KMS-11 (cell line): ENCODE measurements around the gene PRUNE2.

Experiments used
- H2AFZ ChIP-seq: fragments of 200-600 bp; sonication (generic); 2 replicates; pipeline ENCODE4 v1.6.1; 2016; ENCODE audit warnings: antibody characterized with exemption, mixed run types, low read depth
- H3K27ac ChIP-seq: fragments of 200-600 bp; sonication (generic); 2 replicates; pipeline ENCODE4 v1.6.1; 2016; ENCODE audit warnings: mild to moderate bottlenecking, mixed run types
- H3K27me3 ChIP-seq: fragments of 200-600 bp; sonication (generic); 2 replicates; pipeline ENCODE4 v1.6.1; 2017; ENCODE audit warnings: mild to moderate bottlenecking, low read depth, mixed run types, moderate library complexity; ENCODE audit not compliant: insufficient read depth
- H3K36me3 ChIP-seq: fragments of 200-600 bp; sonication (generic); 2 replicates; pipeline ENCODE4 v1.6.1; 2017; ENCODE audit warnings: mild to moderate bottlenecking, mixed run types; ENCODE audit not compliant: insufficient read depth
- H3K4me1 ChIP-seq: fragments of 200-600 bp; sonication (generic); 2 replicates; pipeline ENCODE4 v1.6.1; 2016; ENCODE audit warnings: mild to moderate bottlenecking, low read depth, mixed run types; ENCODE audit not compliant: poor library complexity, severe bottlenecking
- H3K4me2 ChIP-seq: fragments of 200-600 bp; sonication (generic); 2 replicates; pipeline ENCODE4 v1.7.0; 2016; ENCODE audit warnings: mild to moderate bottlenecking, mixed run types
- H3K4me3 ChIP-seq: fragments of 200-600 bp; sonication (generic); IDR thresholded peaks from 2 replicates; pipeline ENCODE4 v1.6.1; 2017; ENCODE audit warnings: low read depth, low read length, mixed read lengths; ENCODE audit not compliant: insufficient read depth
- H3K79me2 ChIP-seq: fragments of 200-600 bp; sonication (generic); 2 replicates; pipeline ENCODE4 v1.6.1; 2016; ENCODE audit warnings: low read depth, mixed run types; ENCODE audit not compliant: insufficient read depth
- H3K9ac ChIP-seq: fragments of 200-600 bp; sonication (generic); 2 replicates; pipeline ENCODE4 v1.6.1; 2016; ENCODE audit warnings: mild to moderate bottlenecking, mixed run types
- H4K20me1 ChIP-seq: fragments of 200-600 bp; sonication (generic); 2 replicates; pipeline ENCODE4 v1.6.1; 2016; ENCODE audit warnings: mild to moderate bottlenecking, mixed run types; ENCODE audit not compliant: insufficient read depth
- TF ChIP-seq, protein P1 (sequence below): fragments of 200-600 bp; sonication (generic); conservative IDR thresholded peaks from 2 replicates; pipeline ENCODE4 v1.6.1; 2017; ENCODE audit warnings: low read depth, mild to moderate bottlenecking, antibody characterized with exemption, low read length, moderate library complexity, mixed read lengths

The PRUNE2 gene

GRCh38 chr9:76570826-76571225, 335.1 kb downstream of the PRUNE2 start:
- TF ChIP-seq, protein P1, sequence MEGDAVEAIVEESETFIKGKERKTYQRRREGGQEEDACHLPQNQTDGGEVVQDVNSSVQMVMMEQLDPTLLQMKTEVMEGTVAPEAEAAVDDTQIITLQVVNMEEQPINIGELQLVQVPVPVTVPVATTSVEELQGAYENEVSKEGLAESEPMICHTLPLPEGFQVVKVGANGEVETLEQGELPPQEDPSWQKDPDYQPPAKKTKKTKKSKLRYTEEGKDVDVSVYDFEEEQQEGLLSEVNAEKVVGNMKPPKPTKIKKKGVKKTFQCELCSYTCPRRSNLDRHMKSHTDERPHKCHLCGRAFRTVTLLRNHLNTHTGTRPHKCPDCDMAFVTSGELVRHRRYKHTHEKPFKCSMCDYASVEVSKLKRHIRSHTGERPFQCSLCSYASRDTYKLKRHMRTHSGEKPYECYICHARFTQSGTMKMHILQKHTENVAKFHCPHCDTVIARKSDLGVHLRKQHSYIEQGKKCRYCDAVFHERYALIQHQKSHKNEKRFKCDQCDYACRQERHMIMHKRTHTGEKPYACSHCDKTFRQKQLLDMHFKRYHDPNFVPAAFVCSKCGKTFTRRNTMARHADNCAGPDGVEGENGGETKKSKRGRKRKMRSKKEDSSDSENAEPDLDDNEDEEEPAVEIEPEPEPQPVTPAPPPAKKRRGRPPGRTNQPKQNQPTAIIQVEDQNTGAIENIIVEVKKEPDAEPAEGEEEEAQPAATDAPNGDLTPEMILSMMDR, result no peak
- H2AFZ ChIP-seq, result no peak overlapping the region
- H3K36me3 ChIP-seq, result no peaks in the 10 kb centered on the region
- H3K9ac ChIP-seq, result no peak overlapping the region
- H3K27ac ChIP-seq, result no peak overlapping the region
- H4K20me1 ChIP-seq, result no peaks in the 10 kb centered on the region
- H3K4me2 ChIP-seq, result no peak overlapping the region
- peaks cover 5% of the 10 kb centered on the region for H3K4me1 ChIP-seq
- no peaks in the 10 kb centered on the region for H3K27me3 ChIP-seq
- H3K79me2 ChIP-seq, result no peaks in the 10 kb centered on the region
- no peak overlapping the region for H3K4me3 ChIP-seq

DNA sequence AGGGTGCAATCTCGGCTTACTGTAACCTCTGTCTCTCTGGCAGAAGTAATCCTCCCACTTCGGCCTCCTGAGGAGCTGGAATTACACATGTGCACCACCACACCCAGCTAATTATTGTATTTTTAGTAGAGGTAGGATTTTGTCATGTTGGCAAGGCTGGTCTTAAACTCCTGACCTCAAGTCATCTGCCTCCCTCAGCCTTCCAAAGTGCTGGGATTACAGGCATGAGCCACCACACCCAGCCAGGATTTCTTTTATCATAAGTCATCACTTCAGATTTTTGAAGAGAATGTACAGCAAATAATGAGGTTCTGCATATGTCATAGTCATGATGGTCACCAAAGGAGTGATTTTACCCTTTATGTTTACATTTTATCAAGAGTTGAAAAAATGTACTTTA, 338.8 kb downstream of the PRUNE2 start:
- Histone ChIP-seq H3K27ac (no peak overlapping the region), H3K9ac (no peak overlapping the region), H3K79me2 (no peaks in the 10 kb centered on the region), H3K4me1 (peaks cover 32% of the 10 kb centered on the region), H2AFZ (no peak overlapping the region), H3K4me3 (no peak overlapping the region), H3K36me3 (no peaks in the 10 kb centered on the region), H4K20me1 (no peaks in the 10 kb centered on the region), H3K4me2 (no peak overlapping the region), H3K27me3 (no peaks in the 10 kb centered on the region)
- TF ChIP-seq, protein P1, result no peak

DNA sequence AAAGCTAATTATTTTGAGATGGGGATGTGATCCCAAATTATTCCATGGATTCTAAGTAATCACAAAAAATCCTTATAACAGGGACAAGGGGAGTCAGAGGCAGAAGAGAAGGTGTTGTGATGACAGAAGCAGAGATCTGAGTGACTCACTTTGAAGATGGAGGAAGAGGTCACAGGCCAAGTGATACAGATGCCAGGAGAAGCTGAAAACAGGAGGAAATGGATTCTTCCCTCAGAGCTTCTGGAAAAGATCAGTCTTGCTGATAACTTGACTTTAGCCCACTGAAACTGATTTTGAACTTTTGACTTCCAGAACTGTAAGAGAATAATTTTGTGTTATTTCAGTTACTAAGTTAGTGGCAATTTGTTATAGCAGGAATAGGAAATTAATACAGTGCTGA, 341.6 kb downstream of the PRUNE2 start:
- H3K27me3 ChIP-seq, result no peaks in the 10 kb centered on the region
- H3K36me3 ChIP-seq, result no peaks in the 10 kb centered on the region
- H3K27ac ChIP-seq, result no peak overlapping the region
- TF ChIP-seq, protein P1, result no peak
- no peaks in the 10 kb centered on the region for H3K79me2 ChIP-seq
- no peak overlapping the region for H2AFZ ChIP-seq
- no peak overlapping the region for H3K9ac ChIP-seq
- H3K4me3 ChIP-seq, result no peak overlapping the region
- no peaks in the 10 kb centered on the region for H4K20me1 ChIP-seq
- H3K4me2 ChIP-seq, result no peak overlapping the region
- H3K4me1 ChIP-seq, result peaks cover 38% of the 10 kb centered on the region

DNA sequence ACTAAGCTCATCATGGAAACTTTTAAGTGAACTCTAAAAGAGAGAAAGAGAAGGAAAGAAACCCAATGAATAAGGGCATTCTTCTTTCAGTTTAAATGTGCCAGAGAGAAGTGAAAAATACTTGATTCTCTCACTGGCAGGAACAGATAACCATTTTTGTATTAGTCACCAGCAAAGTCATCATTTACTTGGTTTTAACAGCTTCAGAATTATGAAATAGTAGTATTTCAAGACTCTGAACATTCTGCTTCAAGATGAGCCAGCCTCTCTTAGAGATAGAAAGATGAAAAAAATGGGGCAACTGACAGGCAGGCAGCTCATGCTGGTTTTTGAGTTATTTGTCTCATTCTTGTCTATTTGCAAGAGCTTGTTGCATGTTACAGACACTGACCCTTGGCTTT, 343.4 kb downstream of the PRUNE2 start:
- H2AFZ ChIP-seq, result peak overlapping the region; percentile 1; the same call in 1 of the 2 replicates
- TF ChIP-seq, protein P1, result no peak
- no peaks in the 10 kb centered on the region for H3K27me3 ChIP-seq
- H3K4me1 ChIP-seq, result peaks cover 38% of the 10 kb centered on the region
- H3K4me3 ChIP-seq, result no peak overlapping the region
- H3K79me2 ChIP-seq, result no peaks in the 10 kb centered on the region
- H3K36me3 ChIP-seq, result no peaks in the 10 kb centered on the region
- peak overlapping the region; percentile 32; the same call in 1 of the 2 replicates for H3K27ac ChIP-seq
- H4K20me1 ChIP-seq, result no peaks in the 10 kb centered on the region
- H3K9ac ChIP-seq, result no peak overlapping the region; the same call in 1 of the 2 replicates
- H3K4me2 ChIP-seq, result peak overlapping the region; percentile 35
